Activated CD4-positive, CD25-positive, alpha-beta regulatory T cell treated with anti-CD3 and anti-CD28 coated beads, Interleukin-2, amount 50 U/mL, for 16 hours (primary cell): ENCODE data around the gene SETD4.
A peak's percentile ranks its signal among the peaks of the same experiment; 100 is the strongest.
"Not testable (repeated sequence)": the region's sequence is repeated elsewhere in the genome, so short reads cannot be mapped to it uniquely, and the experiment has no call there.

Experiments used
- DNase-seq: peaks from one replicate; pipeline ENCODE4 v3.0.0-alpha.2; 2020; ENCODE audit warnings: low read depth, low spot score

Gene SETD4

DNA sequence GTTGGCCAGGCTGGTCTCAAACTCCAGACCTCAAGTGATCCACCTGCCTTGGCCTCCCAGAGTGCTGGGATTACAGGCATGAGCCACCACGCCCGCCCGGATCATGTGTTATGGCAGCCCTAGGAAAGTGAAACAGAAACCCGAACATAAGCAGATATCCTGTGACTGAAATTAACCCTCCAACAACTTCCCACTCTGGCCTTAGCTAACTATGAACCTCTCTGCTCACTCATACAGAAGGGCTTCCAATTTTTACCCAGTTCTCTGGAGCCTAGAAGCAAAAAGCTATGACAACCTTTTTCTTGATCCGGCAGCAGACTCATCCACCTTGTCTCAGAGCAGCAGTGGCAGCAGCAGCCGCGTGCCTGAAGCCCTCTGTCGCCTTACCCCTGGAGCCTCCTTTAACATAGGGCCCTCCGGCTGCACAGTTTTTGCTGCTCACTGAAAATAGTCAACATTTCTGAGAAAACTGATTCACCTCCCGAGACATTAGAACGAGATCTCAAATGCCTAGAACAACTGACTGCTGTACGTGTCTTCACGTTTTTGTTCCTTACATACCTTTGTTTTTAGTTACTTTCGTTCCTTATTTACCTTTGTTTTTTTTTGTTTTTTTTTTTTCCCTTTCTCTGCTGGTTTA is 18.8 kb upstream of the SETD4 start:
- no peak for DNase-seq

DNA sequence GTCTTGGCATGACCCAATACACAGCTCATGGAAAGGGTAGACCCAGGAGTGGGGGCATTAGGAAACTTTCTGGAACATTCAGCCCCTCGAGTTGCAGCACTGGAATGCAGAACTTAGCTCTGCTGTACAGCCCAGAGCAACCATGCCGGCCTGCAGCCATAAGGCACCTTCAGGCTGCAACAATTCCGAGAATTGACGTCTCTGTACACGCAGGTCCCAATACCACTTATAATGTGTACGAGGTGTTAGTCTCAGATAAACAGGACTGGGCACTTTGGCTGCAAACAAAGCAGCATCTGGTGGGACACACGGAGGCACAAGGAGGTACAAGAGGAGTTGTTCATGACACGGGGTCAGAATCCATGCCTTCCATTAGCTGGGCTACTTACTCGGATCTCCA is 17.4 kb upstream of the SETD4 start:
- no peak for DNase-seq

DNA sequence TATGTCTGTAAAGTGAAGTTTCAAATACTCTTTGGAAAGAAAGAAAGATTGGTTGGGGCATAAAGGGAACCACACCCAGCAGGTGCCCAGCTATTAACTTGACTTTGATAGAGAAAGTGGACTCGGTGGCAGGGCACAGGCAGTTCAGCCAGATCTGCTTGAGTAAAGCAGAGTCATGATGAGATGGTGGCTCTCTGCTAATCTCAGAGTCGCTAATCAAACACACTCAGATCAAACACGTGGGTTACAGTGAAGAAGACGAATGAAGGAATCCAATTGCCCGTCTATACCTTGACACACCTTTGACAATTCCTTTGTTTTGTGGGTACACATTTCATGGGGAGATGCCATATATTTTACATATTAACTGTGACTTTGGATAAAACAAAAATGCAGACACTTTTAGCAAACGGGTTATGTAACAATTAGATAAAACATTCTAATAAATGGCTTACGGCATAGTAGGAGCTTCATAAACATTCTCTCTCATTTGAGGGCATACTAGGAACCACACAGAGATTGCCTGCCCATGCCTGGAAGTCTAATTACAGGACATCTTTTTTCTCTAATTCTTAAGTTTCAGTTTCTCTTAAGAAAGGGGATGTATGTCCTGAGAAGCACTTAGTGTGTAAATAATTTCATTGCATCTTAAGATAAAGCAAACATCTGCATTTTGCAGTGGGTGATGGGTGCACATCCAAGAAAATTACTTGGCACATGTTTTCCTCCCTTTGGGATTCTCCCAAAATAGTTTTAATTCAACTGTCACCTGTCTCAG is 16.7 kb upstream of the SETD4 start:
- no peak for DNase-seq

DNA sequence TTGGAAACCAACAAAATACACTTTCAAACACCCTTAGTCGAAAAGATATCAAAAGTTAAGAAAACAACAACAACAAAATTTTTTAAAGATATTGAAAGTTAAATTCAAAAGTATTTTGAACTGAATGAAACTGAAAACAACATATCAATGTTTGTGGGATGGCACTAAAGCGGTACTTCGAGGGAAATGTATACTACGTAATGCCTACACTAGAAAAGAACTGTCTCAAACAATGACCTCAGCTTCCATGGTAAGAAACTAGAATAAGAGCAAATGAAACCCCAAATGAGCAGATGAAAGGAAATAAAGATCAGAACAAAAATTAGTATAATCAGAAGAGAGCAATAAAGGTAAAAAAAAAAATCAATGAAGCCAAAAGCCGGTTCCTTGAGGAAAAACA is 15.6 kb upstream of the SETD4 start:
- no peak for DNase-seq

DNA sequence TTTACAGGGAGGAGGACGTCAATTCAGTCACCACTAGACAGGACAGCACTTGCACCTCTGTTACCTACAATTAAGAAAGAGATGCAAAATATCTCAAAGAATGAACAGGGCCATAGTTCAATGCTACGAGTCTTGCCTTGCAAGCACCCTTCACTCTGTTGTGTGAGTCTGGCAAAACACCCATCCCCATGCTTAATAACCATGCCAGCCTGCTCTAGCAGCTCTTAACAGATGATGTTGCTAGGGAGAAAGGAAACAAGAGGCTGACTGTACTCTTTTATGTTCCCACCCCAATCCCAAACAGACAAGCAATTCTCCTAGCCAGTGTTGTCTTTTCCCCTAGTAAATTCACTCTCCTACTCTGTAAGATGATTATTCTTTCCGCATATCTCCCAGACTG is 14.8 kb upstream of the SETD4 start:
- DNase-seq, result no peak

DNA sequence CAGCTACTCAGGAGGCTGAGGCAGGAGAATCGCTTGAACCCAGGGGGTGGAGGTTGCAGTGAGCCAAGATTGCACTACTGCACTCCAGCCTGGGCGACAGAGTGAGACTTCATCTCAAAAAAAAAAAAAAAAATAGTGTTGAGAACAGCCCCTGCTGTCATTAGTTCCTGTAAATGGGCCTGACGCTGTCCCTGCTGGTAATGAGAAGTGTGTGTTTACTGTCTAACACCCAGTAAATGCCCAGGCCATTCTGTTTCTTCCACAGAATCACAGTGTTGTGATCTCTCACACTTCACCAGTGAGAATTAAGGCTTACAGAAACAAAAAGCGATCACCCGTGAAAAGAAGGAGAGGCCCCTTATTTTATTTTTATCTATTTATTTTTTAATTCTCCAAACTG is 13.6 kb upstream of the SETD4 start:
- DNase-seq, result not testable (repeated sequence)

DNA sequence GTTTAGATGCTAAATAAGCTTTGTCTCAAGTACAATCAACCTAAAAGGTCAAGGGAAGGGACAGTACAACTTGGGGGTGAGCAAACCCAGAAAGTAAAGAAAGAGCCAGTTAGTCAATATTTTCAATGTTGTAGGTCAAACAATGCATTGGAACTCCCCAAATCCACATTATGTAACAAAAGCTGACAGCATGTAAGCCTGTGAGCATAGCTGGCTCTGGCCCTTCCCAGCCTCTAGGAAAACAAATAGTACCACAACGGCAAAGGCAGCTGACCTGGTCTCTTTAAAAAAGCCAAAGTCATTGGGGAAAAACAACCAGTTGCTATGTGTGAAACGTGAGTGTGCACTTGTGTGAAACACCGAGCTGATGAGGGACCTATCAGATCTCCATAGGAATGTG is 12.9 kb upstream of the SETD4 start:
- no peak for DNase-seq

DNA sequence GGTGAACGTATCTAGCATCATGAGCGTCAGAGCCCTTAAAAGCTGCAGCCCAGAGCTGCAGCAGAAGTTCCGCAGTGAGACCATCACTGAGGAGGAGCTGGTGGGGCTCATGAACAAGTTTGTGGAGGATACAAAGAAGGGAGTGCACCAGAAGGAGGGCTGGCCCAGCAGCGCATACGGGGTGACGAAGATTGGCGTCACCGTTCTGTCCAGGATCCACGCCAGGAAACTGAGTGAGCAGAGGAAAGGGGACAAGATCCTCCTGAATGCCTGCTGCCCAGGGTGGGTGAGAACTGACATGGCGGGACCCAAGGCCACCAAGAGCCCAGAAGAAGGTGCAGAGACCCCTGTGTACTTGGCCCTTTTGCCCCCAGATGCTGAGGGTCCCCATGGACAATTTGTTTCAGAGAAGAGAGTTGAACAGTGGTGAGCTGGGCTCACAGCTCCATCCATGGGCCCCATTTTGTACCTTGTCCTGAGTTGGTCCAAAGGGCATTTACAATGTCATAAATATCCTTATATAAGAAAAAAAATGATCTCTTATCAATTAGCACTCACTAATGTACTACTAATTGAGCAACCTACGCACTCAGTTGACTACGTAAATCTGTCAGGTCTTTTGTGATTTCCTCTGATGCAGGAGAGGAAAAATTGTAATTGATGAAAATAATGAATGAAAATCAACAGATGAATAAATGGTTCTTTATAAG is 12.3 kb upstream of the SETD4 start:
- DNase-seq, result no peak

DNA sequence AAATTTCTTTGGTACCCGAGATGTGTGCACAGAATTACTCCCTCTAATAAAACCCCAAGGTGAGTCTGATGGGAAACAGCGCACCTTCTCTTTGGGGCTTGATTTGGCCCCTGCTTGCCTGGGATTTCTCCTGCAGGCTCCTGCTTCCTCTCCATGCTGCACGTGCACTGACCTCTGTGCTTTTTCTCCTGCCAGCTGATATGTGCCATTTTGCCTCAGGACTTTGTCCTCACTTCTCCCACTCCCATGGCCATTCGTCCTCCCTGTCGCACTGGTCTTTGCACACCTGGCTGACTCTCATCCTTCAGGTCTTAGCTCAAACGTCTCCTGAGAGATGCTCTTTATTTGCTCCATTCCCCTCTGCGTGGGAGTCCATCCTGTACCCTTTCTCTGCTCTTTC is 10.7 kb upstream of the SETD4 start:
- DNase-seq, result no peak

DNA sequence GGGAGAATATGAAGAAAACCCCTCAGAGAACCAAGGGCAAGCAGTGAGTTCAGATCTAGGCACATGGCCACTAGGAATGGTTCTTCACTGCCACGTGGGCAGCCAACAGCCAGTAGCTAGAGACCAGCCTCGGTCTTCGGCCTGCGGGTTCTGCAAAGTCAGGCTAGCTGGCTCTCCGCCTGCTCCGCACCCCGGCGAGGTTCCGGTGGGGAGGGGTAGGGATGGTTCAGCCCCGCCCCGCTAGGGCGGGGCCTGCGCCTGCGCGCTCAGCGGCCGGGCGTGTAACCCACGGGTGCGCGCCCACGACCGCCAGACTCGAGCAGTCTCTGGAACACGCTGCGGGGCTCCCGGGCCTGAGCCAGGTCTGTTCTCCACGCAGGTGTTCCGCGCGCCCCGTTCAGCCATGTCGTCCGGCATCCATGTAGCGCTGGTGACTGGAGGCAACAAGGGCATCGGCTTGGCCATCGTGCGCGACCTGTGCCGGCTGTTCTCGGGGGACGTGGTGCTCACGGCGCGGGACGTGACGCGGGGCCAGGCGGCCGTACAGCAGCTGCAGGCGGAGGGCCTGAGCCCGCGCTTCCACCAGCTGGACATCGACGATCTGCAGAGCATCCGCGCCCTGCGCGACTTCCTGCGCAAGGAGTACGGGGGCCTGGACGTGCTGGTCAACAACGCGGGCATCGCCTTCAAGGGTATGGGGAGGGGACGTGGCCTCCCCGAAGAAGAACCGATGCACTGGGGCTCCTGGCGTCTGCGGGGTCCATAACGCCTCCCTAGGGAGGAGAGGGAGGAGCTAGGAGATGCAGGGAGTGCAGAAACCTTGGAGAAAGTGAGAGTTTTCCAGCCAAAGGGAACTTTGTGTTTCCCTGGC is 9.6 kb upstream of the SETD4 start, which contains the start of gene CBR1:
TSS of gene CBR1 (plus strand) at position 312 of the 871 bp plus-strand sequence. CDS start at position 404, 92 bp downstream.
- peak; percentile 71 for DNase-seq

DNA sequence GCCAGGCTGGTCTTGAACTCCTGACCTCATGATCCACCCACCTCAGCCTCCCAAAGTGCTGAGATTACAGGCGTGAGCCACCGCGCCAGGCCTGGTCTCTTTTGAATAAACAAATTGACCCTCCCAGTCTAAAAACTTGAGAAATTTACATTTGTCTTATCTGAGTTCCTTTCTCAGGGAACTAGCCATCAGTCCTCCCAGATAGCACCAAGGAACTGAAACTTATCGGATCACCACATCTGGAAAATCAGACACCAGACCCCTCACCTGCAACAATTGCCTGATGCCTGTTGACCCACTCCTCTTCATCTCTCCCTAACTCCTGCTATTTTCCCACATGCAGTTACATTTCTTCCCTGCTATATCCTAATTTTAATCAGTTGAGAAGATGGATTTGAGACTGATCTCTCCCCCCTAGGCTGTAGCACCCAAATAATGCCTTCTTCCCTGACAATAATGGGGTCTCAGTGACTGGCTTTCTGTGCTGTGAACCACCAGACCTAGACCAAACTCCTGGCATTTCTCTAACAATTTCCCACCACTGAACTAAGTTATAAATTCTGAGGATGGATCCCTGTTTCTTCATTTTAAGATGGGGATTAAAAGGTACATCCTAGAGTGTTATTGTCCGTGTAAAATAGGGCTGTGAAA is 8.5 kb upstream of the SETD4 start:
- DNase-seq, result no peak

DNA sequence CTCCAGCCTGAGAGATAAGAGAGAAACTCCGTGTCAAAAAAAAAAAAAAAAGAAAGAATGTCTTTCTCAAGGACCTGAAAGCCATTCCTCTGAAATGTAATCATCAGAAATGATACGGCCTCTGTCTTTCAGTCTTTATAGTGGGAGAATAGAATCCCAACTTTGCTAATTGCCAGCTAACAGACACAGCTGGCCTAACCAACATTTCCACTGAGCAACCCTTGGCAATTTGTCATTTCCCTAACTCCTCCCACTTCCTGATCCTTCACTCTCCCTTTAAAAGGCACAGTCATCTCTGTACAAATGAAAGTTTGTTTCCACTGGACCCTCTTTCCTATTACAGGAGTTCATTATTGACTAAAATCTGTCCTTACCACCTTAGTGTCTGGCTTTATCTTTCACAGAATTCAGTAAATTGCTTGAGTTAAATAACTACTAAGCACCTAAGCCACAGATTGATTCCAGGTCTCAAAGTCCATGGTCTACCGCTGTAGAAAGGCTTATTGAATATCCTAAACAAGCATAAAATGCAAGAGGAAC is 5.2 kb upstream of the SETD4 start:
- DNase-seq, result no peak

DNA sequence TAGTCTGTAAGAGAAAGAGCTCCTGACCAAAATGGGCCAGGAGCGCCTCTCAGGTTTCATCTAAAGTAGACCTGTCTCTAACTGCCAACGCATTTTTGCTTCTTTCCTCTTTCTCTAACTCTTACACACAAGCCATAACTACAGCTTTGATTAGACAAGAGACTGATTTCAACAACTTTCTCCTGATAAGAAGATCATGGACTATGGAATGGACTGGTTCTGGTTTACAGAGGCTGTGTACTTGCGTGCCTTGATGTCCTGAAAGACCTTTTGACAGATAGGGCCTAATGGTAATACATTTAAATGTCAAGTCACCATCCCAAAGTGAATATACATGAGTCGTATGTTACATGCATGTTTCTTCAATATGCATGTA is 3.7 kb upstream of the SETD4 start:
- no peak for DNase-seq

DNA sequence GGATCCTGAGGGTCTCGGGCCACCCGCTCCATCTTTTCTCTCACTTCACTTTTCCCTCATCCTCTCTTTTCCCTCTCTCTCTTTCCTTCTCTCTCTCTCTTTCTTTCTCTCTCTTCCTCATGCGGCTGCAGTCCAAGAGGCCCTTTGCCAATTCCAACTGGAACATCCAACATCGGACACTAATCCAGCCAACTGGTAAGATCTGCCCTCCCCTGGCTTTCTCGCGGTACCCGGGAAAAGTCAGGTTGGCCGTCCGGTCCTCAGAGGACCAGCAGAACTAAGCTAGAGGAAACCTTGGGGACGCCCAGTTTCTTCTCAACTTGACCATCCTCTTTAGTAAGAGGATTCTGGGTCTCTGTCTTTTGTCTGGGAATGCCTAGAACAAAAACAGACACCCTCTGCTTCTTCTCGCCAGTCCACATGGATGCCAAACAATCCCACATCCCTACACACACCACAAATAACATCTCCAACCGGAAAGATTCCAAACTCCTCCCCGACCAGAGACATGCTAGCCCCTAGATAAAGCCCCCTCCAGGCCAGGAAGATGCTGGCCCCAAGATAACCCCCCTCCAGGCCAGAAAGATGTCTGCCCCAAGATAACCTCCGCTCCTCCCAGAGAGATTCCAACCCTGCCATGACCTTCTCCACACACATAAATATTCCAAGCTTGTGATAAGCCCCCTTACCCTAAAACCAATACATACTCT is 3.2 kb upstream of the SETD4 start:
- DNase-seq, result no peak

DNA sequence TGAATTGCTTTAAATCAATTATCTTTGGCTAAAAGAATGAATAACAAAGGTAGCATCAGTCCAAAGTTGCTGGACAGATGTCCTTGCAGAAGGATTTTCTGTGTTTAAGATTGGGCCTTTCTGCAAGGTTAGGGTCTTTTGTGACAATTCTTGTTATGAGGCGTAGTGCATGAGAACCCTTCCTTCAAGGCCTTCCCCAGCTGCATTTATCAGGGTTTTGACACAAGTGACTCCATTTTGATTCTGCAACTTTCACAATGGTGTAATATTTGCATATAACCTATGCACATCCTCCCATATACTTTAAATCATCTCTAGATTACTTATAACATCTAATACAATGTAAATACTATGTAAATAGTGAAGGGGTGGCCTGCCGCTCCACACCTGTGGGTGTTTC is 1.1 kb upstream of the SETD4 start:
- DNase-seq, result no peak

DNA sequence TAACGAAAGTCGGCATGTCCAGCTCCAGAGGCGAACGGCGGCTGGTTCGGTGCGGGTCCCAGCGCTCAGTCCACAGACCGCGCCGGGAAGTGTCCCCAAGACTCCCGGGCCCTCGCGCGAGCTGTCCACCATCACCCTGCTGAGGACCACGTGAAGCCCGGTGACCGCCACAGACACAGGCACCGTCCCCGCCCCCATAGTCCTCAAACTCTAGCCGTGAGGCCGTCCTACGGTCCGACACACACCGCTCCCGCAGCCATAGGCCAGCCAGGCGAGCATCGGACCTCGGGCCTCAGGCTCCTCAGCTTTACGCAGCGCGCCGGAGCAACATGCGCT is 535 bp downstream of the SETD4 start:
- no peak for DNase-seq

DNA sequence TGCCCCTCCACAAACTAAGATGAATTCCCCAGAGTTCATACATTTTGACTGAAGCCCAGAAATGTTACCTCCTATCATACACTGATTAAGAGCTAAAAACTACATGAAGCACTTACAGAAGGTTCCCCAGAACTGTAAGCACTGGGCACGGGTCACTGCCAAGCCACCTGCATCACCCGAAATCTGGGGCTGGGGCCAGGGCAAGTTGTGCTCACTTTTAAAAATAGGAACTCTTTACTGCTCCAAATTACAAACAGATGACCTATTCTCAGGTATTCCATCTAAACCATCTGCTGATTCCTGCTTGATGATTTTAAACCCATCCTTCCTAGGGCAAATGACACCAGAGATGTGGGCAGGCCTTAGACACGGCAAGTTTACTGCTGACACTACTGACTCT is 4.8 kb downstream of the SETD4 start:
- DNase-seq, result no peak

DNA sequence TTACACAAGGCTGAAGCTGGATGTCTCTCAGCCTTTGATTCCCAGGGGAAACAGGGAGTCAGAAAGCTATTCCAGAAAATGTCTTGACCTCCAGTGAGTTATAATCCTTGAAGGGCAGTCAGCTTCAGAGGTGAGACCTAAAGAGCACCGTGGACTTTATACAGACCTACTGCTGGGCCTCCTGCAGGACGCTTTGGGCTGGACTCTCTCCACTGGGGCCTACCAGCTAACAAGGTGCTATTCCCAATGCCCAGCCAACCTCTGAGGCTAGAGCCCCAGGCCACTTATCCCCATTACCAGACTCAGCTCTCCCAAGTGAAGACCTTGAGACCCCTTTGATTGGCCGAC is 6.6 kb downstream of the SETD4 start:
- no peak for DNase-seq

DNA sequence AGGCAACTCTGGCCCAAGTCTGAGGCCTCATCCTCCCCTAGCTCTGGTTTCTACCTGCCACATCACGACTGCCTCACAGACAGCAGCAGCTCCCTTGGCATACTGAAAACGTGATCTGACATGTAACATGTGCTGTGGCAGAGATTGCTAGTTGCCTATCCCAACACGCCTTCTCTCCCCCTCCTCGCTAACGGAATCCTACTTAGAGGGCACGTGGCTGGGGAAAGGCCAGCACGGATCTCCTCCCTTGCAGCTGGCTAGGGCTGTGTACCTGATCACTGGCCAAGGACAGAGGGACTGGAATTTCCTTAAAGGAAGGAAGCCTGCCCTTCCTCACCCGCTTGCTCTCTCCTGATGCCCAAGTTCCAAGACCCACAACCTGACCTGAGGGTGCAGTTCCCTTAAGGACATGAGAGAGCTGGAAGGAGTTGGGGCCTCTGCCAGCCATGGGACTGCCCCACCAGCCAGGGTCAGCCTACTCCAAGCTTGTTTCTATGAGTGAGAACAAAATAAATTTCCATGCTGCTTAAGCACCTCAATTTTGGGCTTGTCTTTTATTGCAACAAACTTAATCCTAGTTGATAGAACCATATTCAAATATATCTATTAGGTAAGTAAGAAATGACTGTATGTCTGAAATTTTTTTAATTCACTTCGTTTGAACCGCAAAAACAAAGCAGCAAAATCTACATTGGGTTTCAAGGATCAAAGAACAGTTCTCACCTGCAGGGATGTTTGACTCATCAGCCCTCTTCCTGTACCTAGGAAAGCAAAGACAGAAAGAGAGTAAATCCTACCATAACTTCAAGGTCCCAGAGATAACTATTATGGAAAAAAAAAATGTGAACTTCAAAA is 7.2 kb downstream of the SETD4 start:
- no peak for DNase-seq

DNA sequence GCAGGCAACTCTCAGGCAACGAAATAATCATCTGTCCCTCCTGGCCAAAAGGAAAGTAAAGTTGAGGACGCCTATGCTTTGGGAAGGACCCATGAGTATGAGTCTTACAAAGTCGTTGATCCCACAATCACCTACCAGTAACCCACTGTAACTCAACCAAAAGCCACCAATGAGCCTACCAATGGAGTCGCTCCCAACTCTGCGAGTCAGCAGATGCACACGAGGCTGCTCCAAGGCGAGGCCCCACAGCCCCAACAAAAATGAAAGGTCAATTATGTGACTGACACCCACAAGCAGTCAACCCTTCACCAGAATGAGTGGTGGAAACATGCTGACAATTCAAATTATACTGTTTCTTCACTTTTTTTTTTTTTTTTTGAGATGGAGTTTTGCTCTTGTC is 12.0 kb downstream of the SETD4 start:
- no peak for DNase-seq
